HG03432 (cell line): ENCODE results near the gene KRT24.
"Not testable (repeated sequence)": the region's sequence is repeated elsewhere in the genome, so short reads cannot be mapped to it uniquely, and the experiment has no call there.

Experiments used
- ATAC-seq: cut with Tn5 transposase; IDR thresholded peaks from one replicate; pipeline ENCODE4 v1.9.1; 2021; ENCODE audit warnings: mild to moderate bottlenecking, moderate library complexity; ENCODE audit not compliant: unreplicated experiment

The KRT24 gene

GRCh38 chr17:40703652-40704051, at the start of gene KRT24:
Gene KRT24, minus strand, starts transcription at chr17:40703752. Its CDS starts 59 bp downstream, at chr17:40703693.
- ATAC-seq, result no peak

- no peak for ATAC-seq
These were observed 47.5 kb upstream of the KRT24 start for GRCh38 chr17:40751065-40751464.

- no peak for ATAC-seq
These were observed 46.8 kb upstream of the KRT24 start for GRCh38 chr17:40750391-40750790.

GRCh38 chr17:40748666-40749065, 45.1 kb upstream of the KRT24 start:
- not testable (repeated sequence) for ATAC-seq

GRCh38 chr17:40738553-40738952, 35.0 kb upstream of the KRT24 start:
- no peak for ATAC-seq

DNA sequence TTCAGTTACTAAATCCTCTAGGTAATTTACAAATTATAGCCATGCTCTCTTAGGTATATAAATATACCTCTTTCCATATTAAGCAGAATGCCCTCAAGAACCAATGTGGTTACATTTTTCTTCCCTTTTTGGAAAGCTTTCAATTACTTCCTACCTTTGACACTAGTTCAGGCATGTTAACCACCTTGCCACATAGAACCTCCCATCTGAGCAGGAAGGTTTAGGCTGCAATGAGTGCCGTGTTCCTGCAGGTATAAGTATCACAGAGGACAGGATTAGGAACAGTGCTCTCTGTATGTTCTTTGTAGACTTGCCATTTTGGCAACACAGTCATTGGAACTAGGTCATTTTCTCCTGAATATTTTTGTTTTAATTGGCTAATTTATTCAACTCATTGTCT, 31.5 kb upstream of the KRT24 start:
- no peak for ATAC-seq

DNA sequence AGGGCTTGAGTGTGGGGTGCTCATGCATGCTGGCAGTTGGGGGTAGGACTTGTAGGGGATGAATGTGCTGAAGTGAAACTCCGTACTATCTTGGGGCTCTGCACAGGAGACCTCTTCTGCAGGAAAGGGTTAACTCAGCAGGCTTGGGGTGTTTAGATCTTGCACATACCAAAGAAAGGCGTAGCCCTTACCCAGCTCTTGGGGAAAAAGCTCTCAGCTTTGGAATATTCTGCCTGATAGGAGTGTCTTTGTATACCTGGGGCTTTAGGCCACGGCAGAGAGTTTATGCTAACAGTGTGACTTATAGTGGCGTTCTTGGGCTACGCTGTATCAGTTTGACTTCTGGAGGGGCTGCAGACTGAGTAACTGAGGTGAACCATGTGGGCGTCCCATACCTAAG, 30.5 kb upstream of the KRT24 start:
- ATAC-seq, result no peak

DNA sequence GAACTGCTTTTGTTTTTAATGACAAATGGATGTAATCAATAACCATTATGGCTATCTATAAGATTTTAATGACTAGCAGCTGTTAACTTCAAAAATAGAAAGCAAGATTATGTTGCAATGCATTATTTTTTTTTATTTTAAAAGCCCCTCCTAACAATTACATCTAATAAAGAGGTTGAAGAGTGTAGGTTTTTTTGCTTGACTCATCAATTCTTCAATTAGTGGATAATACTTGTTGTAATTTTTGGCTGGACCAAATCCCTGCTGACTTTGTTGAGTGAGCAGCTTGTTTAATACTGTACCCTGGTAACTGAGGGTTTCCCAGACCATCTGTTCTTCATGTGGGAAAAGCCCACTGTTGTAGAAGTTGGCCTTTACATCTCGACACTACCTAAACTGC, 27.4 kb upstream of the KRT24 start:
- no peak for ATAC-seq

DNA sequence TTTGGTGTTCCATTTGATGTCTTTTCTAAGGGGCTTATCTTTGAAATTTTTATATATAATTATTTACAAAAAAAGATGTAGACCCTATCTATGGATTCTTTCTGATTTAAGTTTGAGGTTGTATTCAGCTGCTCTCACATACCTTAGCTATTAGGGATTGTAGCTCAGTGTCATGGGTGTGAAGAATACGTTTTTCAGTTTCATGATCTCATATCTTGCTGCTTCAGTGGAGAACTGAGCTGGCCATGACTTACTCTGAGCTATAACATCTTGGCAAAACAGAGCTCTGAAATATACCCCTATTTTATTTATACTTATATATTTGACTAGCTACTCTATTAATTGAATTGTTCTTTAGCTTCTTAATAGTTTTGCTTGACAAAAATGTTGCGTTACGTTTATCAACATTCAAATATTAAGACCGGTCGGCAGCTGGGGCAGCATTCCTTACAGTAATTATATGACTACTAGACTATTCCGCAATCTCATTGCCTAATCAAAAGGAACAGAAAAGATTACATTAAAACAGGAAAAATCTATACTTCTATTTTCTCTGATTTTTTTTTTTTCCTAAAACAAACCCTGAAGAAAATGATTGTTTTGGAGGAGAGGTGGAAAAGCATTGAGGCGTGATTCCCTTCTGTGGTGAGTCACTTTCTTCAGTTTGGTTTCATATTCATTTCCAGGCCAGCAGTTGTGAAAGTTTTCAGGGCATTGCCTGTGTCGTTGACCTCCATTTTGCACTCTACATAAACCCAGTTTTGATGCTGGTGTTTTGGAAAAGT, 24.1 kb upstream of the KRT24 start:
- no peak for ATAC-seq

DNA sequence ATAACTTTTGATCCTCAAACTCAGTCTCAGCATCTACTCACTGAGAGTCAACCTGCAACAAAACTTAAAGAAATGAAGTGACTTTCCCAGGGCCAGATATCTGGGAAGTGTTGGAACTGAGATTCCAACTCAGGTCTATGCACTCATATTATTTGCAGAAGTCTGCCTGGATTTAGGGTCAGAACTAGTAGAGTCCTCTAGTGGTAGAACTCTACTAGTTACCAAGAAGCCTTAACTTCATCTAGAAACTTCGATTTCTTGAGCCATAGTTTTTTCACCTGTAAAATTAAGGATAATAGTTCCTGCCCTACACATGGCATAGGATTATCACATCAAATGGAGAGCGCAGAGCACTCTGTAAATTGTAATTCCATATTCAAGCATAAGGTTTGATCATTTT, 23.4 kb upstream of the KRT24 start:
- ATAC-seq, result no peak

GRCh38 chr17:40724656-40725055, 21.1 kb upstream of the KRT24 start:
- no peak for ATAC-seq

- ATAC-seq, result no peak
These were observed 18.7 kb upstream of the KRT24 start for GRCh38 chr17:40722241-40722640.

DNA sequence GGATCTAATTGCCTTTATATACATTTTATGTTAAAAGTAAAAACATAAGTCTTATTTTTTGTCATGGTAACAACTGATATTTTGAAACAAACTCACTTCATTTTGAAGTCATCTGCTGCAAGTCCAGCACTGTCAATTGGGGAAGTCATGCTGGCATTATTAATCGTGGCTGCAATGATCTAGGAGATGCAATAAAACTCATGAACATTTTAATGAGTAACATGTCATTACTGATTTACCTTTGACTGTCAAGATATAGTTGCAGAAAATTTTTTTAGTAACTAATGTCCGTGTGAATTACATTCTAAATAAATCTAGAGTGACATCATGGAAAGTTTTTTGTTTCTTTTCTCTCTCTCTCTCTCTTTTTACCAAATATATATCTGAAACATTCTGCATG, 17.3 kb upstream of the KRT24 start:
- ATAC-seq, result no peak

GRCh38 chr17:40718930-40719329, 15.4 kb upstream of the KRT24 start:
- no peak for ATAC-seq

- ATAC-seq, result no peak
These were observed 14.2 kb upstream of the KRT24 start for GRCh38 chr17:40717776-40718175.

DNA sequence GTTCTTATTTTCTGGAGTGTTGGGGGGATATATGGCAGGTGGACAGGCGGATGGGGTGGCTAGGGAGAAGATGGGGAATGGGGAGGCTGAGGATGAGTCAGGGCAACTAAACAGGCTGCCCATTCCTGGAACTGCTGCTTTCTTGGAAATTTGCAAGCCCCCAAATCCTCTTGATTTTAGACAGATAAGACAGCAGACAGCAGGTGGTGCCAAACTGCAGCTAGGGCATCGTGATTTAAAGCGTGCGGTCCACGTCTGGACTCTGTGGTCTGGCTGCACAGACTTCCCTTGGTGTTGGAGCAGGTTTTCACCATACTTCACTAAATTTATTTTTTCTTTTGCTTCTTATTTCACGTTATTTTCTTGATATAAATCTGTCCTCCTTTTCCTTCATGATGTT, 10.9 kb upstream of the KRT24 start:
- ATAC-seq, result no peak

DNA sequence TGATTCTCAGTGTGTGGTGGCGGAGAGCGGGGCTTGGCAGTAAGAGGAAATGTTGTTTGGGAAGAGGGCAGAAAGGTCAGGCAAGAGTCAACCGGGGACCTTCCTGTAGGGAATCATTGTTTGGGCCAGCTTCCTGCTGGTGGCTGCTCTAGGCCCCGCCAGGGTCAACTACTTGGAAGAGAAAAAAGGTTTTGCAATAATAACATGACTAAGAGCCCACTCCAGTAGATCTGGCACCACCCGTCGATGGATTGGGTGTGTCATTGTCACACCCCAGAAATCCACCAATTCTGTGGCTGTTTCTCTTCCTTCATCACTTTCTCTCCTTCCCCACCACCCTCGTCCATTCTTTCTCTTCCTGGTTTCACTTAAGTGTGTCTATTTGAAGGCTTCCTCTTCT, 4.2 kb upstream of the KRT24 start:
- no peak for ATAC-seq

DNA sequence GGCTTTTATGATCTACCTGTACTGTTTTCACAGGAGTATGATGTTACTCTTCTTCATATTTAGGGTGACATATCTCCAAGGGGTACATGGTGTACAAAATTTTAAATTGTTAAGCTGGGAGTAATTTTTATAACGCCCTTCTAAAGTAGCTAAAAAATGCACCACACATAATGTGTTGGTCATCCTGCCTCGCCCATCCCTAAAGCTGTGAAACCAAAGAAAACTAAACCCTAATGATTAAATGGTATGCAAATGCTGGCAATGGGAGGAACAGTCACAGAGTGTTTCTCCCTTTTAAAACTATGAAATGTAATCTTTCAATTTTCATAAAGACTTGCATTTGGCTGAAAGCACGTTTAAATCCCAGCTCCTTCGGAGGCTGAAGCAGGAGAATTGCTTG, 2.0 kb upstream of the KRT24 start:
- no peak for ATAC-seq

- ATAC-seq, result no peak
These were observed 1.3 kb downstream of the KRT24 start for GRCh38 chr17:40702271-40702670.

DNA sequence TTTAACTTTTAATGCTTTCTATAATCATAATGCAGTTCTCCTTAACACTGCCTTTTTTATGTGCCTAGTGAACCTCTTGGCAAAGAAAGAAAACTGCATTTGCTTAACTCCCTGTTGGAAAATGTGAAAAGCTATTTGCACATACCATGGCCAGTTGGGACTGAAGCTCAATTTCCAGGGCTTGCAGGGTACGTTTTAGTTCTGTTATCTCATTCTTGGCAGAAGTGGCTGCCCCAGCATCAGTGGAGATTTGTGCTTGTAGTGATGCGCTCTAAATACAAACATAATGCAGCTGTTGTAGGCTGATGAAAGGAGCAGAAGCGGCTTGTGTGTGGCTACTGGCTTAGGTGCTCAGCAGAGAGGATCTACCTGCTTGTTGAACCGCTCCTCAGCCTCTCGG, 3.7 kb downstream of the KRT24 start:
- no peak for ATAC-seq

DNA sequence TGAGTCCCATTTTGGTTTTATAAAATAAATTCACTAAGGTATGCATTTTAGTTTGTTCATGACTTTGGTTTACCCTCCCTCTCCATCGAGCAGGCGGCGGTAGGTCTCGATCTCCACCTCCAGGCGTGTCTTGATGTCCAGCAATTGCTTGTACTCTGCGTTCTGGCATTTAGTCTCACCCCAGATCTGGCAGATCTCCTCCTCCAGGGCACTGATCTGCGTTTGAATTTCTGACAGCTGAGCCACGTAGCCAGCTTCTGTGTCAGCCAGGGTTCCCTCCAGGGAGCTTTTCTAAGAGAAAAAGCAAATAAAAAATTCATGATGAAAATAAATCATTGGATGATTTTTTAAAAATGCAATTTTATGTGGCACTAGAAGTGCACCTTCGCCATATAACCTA, 4.2 kb downstream of the KRT24 start:
- no peak for ATAC-seq

- no peak for ATAC-seq
These were observed 6.3 kb downstream of the KRT24 start for GRCh38 chr17:40697297-40697696.

GRCh38 chr17:40696651-40697072, 6.9 kb downstream of the KRT24 start:
- ATAC-seq, result no peak
